HG03571 (cell line): ENCODE results near the gene FBXL7.

Source experiments
- ATAC-seq: cut with Tn5 transposase; IDR thresholded peaks from one replicate; pipeline ENCODE4 v1.9.1; 2021; ENCODE audit not compliant: unreplicated experiment

FBXL7 gene

DNA sequence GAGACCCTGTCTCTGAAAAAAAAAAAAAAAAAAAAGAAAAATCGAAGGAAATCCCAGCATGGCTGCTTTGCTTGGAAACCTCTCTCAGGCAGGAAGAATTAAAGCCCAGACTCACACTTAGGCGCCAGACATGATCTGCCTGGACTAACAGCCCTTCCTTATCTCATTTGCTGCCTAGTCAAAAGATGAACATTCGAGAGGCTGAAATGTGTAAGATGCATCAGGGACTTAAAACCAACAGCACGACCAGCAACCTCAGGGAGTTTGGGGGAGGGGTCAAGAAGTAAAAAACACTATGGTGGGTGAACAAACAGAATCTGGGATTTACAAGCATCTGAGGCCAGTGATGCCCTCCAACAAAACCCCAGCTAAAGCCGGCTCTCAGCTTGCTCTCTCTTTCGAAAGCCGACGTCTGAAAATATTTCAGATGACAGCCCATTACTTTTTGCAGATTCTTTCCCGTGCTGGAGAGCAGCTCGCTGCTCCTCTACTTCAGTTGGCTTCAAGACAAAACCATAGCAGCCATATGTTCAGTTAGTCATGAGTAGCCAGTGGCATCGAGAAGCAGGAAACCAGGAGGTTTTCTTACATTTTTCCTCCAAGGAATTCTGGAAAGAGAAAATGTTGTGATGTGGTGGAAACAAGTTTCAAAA is 429.8 kb downstream of the FBXL7 start:
- no peak for ATAC-seq

DNA sequence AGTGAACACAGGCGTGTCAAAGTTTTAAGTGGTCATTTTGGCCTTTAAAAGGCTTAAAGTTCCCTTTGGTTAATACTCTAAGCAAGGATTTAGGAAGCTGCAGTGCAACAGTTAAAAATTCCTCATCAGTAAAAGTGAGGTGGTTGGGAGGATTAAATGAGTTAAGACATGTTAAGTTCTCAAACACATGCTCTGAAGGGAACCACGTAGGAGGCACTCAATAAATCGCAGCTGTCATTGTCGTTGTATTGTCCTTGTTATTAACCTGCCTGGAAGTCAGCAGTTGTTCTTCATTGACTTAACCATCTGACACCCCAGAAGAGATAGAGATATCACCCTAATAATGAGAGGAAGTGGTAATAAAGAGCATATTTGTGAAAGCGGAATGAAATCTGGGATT is 432.1 kb downstream of the FBXL7 start:
- ATAC-seq, result no peak

DNA sequence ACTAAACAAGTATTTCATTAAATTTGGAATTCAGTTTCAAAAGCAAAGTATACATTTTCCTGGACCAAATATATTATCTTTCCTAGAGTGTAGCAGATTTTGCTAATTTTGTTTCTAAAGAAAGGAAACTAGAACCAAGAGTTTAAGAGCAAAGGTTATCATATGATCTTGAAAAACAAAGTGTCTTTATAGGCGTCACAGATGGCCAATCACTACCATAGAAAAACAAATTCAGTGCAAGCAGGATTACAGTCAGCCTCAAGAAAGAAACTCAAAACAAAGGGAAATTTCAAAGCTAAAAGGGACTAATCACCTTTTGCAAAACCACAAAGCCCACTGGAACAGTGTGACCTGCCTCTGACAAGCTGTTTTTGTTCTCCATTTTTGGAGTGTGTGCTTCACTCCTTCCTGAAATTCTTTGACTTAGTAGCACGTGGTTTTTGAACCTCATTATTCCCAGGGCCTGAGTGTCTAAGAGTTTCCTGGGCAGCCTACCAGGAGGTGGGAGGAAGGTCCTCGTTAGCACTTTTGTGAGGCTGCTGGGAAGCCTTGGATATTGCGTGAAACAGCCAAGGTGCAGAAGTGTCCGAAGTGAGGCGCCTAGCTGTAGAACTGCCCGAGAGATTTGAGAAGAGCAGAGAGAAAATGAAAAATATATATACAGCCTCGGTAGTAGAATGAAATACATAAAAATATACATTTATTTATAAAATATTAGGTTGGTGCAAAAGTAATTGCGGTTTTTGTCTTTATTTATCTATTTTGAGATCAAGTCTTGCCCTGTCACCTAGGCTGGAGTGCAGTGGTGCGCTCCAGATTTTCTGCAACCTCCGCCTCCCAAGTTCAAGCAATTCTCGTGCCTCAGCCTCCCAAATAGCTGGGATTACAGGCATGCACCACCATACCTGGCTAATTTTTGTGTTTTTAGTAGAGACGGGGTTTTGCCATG is 433.6 kb downstream of the FBXL7 start:
- ATAC-seq, result no peak

DNA sequence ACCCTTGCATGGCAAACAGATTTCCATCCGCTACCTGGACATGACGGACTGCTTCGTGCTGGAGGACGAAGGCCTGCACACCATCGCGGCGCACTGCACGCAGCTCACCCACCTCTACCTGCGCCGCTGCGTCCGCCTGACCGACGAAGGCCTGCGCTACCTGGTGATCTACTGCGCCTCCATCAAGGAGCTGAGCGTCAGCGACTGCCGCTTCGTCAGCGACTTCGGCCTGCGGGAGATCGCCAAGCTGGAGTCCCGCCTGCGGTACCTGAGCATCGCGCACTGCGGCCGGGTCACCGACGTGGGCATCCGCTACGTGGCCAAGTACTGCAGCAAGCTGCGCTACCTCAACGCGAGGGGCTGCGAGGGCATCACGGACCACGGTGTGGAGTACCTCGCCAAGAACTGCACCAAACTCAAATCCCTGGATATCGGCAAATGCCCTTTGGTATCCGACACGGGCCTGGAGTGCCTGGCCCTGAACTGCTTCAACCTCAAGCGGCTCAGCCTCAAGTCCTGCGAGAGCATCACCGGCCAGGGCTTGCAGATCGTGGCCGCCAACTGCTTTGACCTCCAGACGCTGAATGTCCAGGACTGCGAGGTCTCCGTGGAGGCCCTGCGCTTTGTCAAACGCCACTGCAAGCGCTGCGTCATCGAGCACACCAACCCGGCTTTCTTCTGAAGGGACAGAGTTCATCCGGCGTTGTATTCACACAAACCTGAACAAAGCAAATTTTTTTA is 436.7 kb downstream of the FBXL7 start:
- no peak for ATAC-seq

DNA sequence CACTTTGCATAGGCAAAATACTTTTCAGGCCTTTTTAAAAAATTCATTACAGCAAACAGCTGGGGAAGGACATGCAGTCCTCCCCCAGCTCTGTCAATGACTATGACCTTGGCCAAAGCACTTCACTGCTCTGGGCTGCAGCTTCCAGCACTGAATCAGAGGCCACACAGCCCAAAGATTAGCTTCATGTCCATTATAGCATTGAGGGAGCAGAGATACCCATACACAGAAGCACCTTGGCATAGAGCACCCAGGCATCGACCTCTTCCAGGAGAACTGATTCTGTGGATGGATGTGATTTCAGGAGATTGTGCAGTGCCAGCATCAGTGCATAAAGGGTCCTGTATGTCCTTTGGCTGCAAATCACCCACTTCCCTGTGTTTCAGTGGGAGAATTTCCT is 437.7 kb downstream of the FBXL7 start:
- ATAC-seq, result no peak

DNA sequence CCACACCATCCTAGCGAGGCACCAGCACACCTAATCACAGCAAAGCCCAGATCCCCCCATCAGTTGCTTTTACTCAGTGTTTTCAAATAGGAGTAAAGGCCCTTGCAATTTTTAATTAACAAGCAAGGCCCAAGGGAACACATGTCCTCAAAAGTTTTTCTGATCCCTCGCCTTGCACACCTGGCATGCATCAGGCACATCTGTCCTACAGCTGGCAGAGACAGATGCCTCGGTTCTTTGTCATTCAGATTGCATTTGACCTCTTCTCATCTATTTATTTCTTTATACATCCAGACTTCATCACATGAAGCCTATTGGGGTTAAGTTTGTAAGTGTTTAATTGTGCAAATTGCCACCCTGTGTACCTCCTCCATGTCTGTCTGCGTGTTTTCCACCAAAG is 438.2 kb downstream of the FBXL7 start:
- ATAC-seq, result no peak

DNA sequence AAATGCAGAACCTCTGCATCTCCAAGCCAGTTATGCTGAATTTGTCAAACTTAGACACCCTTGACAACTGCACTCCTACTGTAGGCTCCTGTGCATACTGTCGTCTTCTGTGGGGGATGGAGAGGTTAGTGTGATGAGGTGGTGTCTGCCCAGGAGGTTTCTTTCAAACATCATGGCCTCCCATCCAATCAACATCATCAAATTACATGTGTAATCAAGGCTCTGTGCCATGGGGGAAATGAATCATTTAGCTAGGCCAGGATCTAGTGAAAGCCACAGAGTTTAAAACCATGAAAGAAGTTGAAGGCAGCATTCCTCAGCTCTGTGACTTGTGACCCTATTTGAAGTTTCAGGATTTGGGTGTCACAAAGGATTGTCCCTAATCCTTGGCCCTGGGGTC is 439.0 kb downstream of the FBXL7 start:
- ATAC-seq, result no peak

DNA sequence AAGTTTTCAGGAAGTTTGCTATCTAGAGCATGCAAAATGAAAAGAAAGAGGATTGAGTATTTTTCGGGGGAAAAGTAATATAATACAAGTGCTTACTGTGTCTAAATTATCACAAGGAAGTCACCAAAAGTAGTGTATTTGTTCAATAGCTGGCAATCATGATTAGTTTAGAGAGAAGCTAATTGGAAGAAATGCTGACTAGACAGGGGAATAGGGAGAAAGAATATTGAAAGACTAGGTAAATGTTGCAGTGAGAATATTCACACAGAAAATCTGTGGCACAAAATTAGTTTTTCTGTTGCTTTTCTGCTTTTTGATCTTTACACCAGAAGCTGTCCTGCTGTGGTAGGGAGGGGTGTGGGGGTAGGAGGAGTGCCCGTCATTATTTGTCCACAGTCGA is 440.9 kb downstream of the FBXL7 start:
- no peak for ATAC-seq

DNA sequence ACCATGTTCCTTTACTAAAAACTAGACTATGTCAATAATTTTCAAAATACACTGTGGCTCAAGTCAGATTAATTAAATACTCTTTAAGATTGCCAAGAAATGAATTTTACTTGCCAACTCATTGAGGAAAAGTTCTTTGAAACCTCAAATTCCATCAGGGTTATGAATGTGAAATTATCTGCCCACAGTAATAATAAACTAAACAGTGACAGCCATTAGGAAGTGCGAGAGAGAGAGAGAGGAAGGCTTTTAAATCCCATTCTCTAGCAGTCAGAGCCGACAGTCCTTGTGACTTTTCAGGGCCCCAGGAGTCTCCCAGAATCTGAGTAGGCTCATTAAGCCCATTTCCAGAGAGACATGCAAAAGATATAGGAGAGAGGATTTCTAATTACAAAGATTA is 443.5 kb downstream of the FBXL7 start:
- no peak for ATAC-seq

DNA sequence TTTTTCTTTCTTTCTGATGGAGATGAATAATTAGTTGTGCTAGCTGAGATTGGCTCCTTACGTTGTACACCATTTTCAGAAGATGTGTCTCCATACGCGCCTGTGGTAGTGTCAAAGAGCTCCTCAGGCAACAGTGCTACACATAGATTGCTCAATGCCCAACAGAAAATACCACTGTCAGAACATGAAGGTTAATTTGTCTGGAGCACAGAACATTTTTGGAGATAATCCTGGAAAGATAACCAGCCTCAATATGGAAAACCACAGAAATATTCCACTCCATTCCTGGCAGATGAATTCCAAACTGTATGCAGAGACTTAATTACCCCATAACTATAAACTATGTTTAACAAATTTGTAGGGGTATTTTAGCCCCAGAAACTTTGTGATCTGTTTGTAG is 446.0 kb downstream of the FBXL7 start:
- ATAC-seq, result no peak

DNA sequence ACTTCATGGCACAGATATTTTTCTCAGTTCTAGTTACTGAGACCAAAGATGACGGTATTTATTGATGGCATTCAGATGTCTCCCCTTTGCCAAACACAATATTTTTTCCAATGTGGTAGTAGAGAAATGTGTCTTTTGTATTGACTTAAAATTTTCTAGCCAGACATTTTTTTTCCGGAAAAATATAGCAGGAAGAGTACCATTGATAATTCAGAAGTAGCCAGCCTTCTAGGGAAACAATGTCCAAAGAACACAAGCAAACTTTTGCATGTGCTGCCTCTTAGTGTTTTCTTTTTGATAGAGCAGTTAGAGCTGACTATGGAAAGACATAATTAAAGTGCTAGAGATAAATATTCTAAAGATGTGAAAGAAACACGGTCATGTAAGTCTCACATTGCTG is 448.2 kb downstream of the FBXL7 start:
- ATAC-seq, result no peak

DNA sequence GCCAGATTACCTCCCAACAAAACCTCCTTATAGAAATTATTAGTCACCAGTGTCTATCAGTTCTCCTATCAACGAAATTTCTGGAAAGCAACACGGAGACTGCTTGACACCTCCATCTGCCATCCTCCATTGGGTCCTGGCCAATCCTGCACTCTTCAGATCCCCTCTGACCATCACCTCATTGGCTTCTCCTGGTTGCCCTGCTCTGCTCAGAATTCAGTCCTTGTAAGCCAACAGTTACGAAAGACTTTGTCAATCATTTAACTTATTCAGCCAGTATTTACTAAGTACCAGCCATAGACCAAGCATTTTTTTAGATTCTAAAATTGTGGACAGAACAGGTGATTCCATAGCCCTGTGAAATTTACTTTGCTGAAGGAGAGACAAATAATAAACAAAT is 451.1 kb downstream of the FBXL7 start:
- no peak for ATAC-seq

DNA sequence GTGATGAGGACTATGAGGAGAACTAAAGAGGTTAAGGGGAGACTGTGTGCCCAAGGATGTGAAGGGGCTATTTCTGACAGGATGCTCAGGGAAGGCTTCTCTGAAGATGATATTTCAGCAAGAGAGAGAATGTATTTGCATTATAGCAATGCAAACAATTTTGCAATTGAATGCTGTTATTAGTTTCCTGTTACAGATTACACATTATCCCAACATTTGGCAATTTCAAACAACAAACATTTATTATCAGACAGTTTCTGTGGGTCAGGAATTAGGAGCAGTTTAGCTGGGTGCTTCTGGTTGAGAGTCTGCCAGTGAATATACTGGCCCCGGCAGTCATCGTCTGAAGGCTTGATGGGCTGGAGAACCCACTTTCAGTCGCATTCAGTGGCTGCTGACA is 451.6 kb downstream of the FBXL7 start:
- ATAC-seq, result no peak

DNA sequence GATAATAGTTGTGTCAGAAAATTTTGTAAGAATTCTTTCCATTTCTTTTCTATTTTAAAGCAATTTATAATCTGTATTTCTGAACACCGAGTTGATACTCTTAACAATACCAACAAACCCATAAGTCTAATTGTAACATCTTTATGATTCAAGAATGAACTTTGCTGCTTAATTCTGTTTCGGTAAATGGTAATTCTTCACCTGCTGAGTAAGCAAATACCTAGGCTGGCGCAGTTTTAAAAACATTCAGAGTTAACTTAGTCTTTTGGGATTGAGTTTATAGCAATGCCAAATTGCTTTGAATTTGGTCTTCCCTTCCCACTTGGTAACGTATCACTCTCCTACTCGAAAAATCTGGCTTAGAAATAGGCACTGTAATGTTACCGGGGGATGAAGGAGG is 456.6 kb downstream of the FBXL7 start:
- no peak for ATAC-seq

DNA sequence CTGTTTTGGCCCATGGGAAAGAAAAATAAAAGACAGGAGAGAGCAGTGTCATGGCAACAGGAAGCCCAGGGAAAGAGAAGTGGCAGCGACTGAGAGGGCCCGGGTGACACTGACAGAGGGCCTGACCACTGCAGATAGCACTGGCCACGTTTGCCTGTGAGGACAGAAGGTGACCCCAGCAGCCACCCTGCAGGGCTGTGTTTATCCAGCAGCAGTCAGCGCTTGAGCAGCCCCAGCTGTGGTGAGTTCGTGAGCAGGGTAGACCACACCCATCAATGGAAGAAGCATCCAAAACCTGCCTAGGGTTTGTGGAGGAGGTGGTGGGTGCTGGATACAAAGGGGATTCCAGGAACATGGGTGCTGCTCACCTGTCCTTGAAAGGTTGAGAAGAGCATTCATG is 457.1 kb downstream of the FBXL7 start:
- no peak for ATAC-seq

DNA sequence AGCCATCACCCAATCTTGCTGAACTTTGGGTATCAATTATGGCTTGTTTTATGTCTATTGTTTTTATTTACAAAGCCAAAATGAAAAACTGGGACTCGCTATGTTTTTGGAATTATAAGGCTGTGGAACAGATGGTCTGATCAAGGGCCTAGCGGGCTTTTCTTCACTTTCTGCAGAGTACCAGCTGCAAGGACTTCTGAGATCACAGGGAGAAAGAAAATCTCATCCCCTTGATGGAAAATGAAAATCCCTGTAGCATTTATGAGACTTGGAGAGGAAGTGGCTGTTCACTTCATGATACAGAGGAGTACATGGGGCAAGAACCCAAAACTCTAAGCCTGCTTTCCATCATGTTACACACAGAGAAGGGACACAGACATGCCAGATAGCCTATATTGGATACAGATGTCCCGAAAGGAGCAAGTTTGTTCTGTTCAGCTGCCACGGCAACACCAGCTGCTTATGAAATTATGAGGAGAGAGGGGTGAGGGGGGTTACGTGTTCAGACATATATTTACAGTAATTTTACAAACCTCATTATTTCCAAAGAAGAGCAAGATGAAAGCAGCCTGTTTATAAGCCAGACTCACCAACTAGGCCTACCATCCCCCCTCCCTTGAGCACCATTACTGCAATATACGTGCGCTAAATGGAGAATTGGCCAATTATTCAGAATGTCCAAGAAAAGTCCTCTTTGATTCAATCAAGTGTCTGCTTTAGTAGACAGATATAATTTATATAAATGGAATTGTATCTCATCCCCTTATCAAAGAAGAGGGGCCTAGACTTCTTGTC is 459.6 kb downstream of the FBXL7 start:
- ATAC-seq, result no peak

DNA sequence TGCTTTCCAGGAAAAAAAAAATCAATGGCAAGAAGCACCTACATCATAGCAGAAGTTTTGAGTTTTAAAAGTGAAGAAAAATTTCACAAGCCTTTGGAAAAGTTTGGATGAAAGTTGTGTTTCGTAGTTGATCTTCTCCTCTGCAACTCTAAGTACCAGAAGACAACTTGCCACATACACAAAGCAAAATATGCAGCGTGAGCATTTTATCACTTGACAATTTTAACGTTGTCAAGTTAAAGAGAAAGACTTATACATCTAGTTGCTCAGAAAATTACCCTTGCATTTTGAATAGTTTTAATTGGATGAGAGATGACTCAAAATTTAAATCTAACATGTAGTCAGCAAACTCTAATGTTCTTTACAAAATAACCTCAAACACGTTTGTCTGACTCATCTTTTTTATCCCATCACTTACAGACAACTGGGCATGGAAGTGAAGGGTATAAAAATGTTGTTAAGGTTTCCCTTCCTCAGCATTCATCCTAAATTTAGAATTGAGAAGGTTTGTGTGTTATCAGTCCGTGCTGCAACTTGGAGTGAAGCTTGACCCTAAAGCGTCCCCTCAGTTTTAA is 466.2 kb downstream of the FBXL7 start:
- ATAC-seq, result no peak

DNA sequence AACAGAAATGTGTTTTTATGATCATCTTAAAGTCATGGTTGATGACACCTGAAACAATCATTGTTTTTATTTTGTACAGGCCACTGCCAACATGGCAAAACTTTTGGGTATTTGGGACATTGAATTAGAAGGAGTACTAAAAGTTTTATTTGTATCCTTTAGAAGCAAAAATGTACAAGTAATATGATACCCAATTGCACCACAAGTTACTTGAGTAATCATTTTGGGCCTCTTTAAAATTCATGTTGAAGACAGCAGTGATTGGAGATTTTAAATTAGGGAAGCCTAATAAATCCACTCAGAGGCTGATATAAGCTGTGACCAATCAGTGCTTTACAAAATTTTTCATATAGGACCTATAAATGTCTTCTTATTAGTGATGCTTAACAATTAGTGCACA is 466.7 kb downstream of the FBXL7 start:
- no peak for ATAC-seq

DNA sequence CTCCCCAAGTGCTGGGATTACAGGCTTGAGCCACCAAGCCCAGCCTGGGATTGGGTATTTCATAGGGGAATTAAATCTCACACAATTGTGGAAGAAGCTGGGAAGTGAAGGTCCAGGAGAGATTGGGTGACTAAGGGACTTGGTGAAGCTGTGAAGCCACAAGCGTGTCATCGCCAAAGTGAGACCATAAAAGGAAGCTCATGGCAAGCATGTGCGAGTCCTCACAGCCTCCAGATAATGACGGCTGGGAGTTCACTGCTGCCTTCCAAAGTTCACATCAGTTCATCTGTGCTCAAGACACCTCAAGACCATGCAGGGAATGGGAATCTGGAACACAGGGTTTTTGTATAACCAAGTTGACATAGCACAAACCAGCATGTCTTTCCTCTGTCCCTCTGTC is 469.0 kb downstream of the FBXL7 start:
- ATAC-seq, result no peak

DNA sequence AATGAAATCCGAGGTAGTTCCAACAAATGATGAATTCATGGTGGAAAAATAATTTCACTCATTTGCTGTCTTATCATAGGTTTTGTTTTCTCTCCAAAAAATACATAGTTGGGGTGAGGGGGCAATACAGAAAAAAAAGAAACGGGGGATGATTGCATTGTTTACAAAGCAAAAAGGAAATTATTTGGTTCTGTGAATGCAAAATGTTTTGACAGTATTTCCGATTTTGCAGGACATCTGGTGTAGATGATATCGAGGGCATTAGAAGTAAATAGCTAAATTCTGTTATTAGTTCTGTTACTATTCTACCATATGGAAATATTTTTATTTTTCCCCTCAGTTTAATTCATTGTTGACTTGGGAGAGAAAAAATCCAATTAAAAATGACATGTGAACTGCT is 477.9 kb downstream of the FBXL7 start:
- no peak for ATAC-seq

DNA sequence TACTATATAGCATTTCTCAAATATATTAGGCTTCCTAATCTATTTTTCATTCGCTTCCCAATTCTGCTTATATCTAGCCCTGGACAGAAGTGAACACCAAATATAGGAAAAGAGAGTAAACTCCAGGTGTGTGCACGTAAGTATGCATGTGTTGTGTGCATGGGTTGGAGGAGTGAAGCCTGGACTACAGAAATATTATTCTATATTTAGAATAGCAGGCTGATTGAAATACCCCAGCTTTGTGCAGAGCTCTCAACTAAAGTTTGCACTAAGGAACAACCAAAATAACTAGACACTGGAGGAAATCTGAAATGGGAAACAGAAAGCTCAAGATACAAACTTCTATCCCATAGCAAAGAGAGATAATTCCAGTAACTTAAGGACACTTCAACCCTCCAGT is 480.9 kb downstream of the FBXL7 start:
- ATAC-seq, result no peak
